ENCODE data around the gene PCBP3.

DNA sequence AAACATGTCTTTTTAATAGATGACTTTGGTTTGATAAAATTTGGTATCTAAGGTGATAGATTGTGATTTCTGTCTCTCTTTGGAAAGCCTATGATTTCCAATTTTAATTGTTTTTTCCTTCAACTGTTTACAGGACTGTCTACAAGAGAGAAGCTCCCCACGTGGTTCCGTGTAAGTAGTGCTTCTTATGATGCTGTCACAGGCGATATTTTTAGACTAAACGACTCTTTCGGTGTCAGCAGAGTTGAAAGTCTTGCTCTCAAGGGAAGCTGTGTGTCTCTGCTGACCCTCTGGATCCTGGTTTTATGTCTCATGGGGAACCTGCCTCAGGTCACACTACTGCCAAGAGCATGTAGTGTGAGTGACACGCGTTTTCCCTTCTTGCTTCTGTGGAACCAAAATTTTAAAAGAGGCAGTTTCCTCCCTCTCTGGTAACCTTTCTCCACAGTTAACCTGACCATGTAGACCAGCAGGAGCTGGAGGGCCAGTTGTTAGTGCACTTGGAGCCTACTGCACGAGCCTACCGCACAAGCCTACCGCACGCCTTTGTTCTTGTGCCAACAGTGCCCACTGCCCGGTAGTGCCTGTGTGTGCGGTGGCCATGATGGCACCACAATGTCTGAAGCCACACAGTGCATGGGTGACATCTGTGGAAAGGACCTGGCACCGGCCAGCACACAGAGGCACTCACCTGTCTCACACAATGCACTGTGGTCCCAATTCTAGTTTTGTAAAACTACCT is 91.9 kb downstream of the PCBP3 start:
- TF ChIP-seq, protein P1, sequence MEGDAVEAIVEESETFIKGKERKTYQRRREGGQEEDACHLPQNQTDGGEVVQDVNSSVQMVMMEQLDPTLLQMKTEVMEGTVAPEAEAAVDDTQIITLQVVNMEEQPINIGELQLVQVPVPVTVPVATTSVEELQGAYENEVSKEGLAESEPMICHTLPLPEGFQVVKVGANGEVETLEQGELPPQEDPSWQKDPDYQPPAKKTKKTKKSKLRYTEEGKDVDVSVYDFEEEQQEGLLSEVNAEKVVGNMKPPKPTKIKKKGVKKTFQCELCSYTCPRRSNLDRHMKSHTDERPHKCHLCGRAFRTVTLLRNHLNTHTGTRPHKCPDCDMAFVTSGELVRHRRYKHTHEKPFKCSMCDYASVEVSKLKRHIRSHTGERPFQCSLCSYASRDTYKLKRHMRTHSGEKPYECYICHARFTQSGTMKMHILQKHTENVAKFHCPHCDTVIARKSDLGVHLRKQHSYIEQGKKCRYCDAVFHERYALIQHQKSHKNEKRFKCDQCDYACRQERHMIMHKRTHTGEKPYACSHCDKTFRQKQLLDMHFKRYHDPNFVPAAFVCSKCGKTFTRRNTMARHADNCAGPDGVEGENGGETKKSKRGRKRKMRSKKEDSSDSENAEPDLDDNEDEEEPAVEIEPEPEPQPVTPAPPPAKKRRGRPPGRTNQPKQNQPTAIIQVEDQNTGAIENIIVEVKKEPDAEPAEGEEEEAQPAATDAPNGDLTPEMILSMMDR (IDR thresholded peaks at IDR 0.05), result no peak
- TF ChIP-seq ZFX (IDR thresholded peaks at IDR 0.05; ENCODE audit: borderline replicate concordance), result no peak

Measured in 22Rv1 (cell line).